Kidney (tissue), 14 donors: ENCODE results near the gene TSPOAP1. TPM values are rescaled to one million over a fixed set of nuclear protein-coding genes. Genes with fewer than 3 reads are reported as not detected.

Experiments
- DNase-seq, 5 donors: peaks; one replicate each; pipeline ENCODE4 v3.0.0-alpha.2; 2013 to 2020
- FAIRE-seq: peaks from 2 replicates; lab custom pipeline; 2012; peaks lifted over from hg19 to GRCh38; lab: Jason Lieb, UNC
- H3K27ac ChIP-seq, 2 donors: one replicate each; pipeline ENCODE4 v1.7.0; 2013; ENCODE audit warnings: low read depth in 2 of 2, low read length in 2 of 2, inconsistent platforms in 1 of 2
- H3K27me3 ChIP-seq: one replicate; pipeline ENCODE4 v1.7.1; 2013; ENCODE audit warnings: low read length, inconsistent platforms; ENCODE audit not compliant: control insufficient read depth, insufficient read depth
- H3K36me3 ChIP-seq, 3 donors: one replicate each; pipeline versions ENCODE4 v1.7.0 to v1.7.1; 2013; ENCODE audit warnings: low read length in 3 of 3, control low read depth in 1 of 3, inconsistent platforms in 1 of 3; ENCODE audit not compliant: insufficient read depth in 3 of 3, control insufficient read depth in 2 of 3
- H3K4me1 ChIP-seq, 3 donors: one replicate each; pipeline versions ENCODE4 v1.7.0 to v1.7.1; 2013; ENCODE audit warnings: low read length in 3 of 3, inconsistent platforms in 1 of 3, low read depth in 1 of 3; ENCODE audit not compliant: control insufficient read depth in 2 of 3, insufficient read depth in 2 of 3
- H3K4me3 ChIP-seq, 3 donors: one replicate each; pipeline versions ENCODE4 v1.7.0 to v1.8.1; 2013; ENCODE audit warnings: low read length in 3 of 3, control low read depth in 1 of 3, inconsistent platforms in 1 of 3
- H3K9ac ChIP-seq, 3 donors: one replicate each; pipeline versions ENCODE4 v1.7.0 to v1.7.1; 2013; ENCODE audit warnings: low read length in 3 of 3, control low read depth in 1 of 3, inconsistent platforms in 1 of 3
- H3K9me3 ChIP-seq, 3 donors: one replicate each; pipeline versions ENCODE4 v1.7.0 to v1.7.1; 2013; ENCODE audit warnings: low read length in 3 of 3, control low read depth in 1 of 3, inconsistent platforms in 1 of 3; ENCODE audit not compliant: control insufficient read depth in 2 of 3, insufficient read depth in 1 of 3
- CTCF ChIP-seq: IDR thresholded peaks from 3 replicates; pipeline ENCODE4 v1.5.1; 2012; ENCODE audit warnings: mild to moderate bottlenecking, moderate library complexity, borderline replicate concordance; ENCODE audit not compliant: insufficient read depth; ENCODE audit errors: extremely low read depth
- intact Hi-C: fragments of 100-400 bp; cut with DNase I; formaldehyde crosslinking; loops from one replicate; pipeline ENCODE4 v1.11.1; 2022
- polyA plus RNA-seq: library from polyadenylated mRNA; stranded (reverse); fragments of 350-450 nt; fragmentation: Illumina TruSeq; extraction: RNeasy Lipid Tissue Mini Kit (QIAGEN cat#74804); gene quantifications from one replicate; pipeline ENCODE4 v1.2.3, GENCODE V29; 2014; ENCODE audit warnings: low read depth, low replicate concordance; ENCODE audit not compliant: insufficient read depth
- total RNA-seq: library from RNA; stranded (reverse); fragmentation: NEBNext Ultra II Directional; extraction: Animal tissue kit (Norgen Biotek cat#: 25700); gene quantifications from one replicate; pipeline ENCODE4 v1.2.1, GENCODE V29; 2021
- donor health status: control.
- donor health status: control.
- donor health status: control.
- donor health status: control.
- donor health status: control.
- donor health status: DM: yes; HTN: yes; CAD: no.
- donor health status: Normal renal cell carcinoma (clear cell type).

TSPOAP1 gene
- total and polyA plus RNA-seq, 2 donors from 2014 or later: 12.5 to 30.6 TPM

- H3K27ac ChIP-seq: no peak overlapping the region
- H3K4me3 ChIP-seq: no peak overlapping the region
- FAIRE-seq (no peak), DNase-seq (no peak)
- H3K9ac ChIP-seq: no peak overlapping the region
- peaks cover 0 to 5% (median 0%) of the 10 kb centered on the region in 3 donors for H3K4me1 ChIP-seq
- H3K9me3 ChIP-seq: no peaks in the 10 kb centered on the region
- H3K27me3 ChIP-seq: no peaks in the 10 kb centered on the region
- H3K36me3 ChIP-seq: no peaks in the 10 kb centered on the region
- intact Hi-C loops: no loop called here
- no peak for TF ChIP-seq CTCF
Measured at GRCh38 chr17:58338454-58338840, 9.9 kb upstream of the TSPOAP1 start.

- no peaks in the 10 kb centered on the region for H3K27me3 ChIP-seq
- DNase-seq: peak; percentile 62 to 93 (median 82)
- no peak for TF ChIP-seq CTCF
- no peaks in the 10 kb centered on the region for H3K36me3 ChIP-seq
- no peak overlapping the region for H3K4me3 ChIP-seq
- peak overlapping the region; percentile 11 to 55 for H3K27ac ChIP-seq
- intact Hi-C loops: no loop called here
- no peaks in the 10 kb centered on the region for H3K9me3 ChIP-seq
- no peak overlapping the region for H3K9ac ChIP-seq
- H3K4me1 ChIP-seq: peaks cover 0 to 5% (median 0%) of the 10 kb centered on the region in 3 donors
- no peak for FAIRE-seq
Measured at GRCh38 chr17:58337600-58338453, 9.2 kb upstream of the TSPOAP1 start.

GRCh38 chr17:58337210-58337599 is 8.6 kb upstream of the TSPOAP1 start:
- intact Hi-C loops: no loop called here
- peak in 2 of 5 donors; percentile 30 to 58 for DNase-seq
- no peaks in the 10 kb centered on the region for H3K36me3 ChIP-seq
- FAIRE-seq: no peak
- no peak overlapping the region for H3K9ac ChIP-seq
- no peaks in the 10 kb centered on the region for H3K9me3 ChIP-seq
- no peak for TF ChIP-seq CTCF
- H3K4me3 ChIP-seq: no peak overlapping the region
- peaks cover 0 to 5% (median 0%) of the 10 kb centered on the region in 3 donors for H3K4me1 ChIP-seq
- peak overlapping the region; percentile 11 to 45 for H3K27ac ChIP-seq
- H3K27me3 ChIP-seq: no peaks in the 10 kb centered on the region
